ENCODE results near the gene LCK. TPM values are rescaled to one million over a fixed set of nuclear protein-coding genes. Genes with fewer than 3 reads are reported as not detected.

Gene LCK
- total and polyA plus RNA-seq, 9 of the 15 experiments (the other 6 are each of a cell fraction or from before 2014, with no cell fraction given): 0.04 to 0.47 (median 0.13) TPM; not detected in 6

DNA sequence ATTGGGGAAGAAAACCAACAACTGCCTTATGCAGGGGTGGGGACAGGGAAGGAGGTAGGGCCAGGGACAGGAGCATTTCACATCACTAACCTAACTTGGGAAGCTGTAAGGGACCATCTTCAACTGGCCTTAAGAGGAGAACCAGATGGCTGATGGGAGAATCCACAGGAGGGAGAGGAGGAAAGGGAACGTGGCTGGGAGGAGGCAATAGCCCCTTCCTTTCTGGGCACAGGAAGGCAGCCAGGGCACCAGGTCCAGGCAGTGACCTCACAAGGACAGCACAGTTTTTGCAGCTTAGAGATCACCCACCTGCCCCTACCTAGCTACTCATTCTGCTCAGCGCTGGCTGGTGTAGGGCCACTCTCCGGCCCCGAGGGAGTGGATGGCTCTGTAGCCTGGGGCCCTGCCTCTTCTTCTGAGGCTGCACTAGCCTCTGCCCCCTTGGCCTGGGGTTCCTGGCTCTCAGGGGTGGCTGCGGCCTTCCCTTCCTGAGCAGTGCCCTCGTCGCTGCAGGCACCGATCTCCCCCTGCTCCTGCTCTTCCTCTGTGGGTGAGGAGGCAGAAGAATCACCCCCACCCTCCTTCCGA lies 83.3 kb downstream of the LCK start (continued):
- TF ChIP-seq, protein P1, sequence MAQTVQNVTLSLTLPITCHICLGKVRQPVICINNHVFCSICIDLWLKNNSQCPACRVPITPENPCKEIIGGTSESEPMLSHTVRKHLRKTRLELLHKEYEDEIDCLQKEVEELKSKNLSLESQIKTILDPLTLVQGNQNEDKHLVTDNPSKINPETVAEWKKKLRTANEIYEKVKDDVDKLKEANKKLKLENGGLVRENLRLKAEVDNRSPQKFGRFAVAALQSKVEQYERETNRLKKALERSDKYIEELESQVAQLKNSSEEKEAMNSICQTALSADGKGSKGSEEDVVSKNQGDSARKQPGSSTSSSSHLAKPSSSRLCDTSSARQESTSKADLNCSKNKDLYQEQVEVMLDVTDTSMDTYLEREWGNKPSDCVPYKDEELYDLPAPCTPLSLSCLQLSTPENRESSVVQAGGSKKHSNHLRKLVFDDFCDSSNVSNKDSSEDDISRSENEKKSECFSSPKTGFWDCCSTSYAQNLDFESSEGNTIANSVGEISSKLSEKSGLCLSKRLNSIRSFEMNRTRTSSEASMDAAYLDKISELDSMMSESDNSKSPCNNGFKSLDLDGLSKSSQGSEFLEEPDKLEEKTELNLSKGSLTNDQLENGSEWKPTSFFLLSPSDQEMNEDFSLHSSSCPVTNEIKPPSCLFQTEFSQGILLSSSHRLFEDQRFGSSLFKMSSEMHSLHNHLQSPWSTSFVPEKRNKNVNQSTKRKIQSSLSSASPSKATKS (CRISPR knock-in tag; IDR thresholded peaks at IDR 0.05): no peak
- no peak for TF ChIP-seq NELFE (IDR thresholded peaks at IDR 0.05; ENCODE audit: insufficient read depth, insufficient read length)
- no peak for TF ChIP-seq SETDB1 (IDR thresholded peaks at IDR 0.05; ENCODE audit: low read length)
- TF ChIP-seq ZNF431 (CRISPR knock-in tag; IDR thresholded peaks at IDR 0.05): 0 out of 2 replicates have a peak, but pooled peaks have one; percentile 21
- no peak for TF ChIP-seq XRCC4 (IDR thresholded peaks at IDR 0.05; ENCODE audit: extremely low read depth, insufficient read depth, insufficient read length)
- peak; percentile 88 for TF ChIP-seq CTBP1 (IDR thresholded peaks at IDR 0.05; ENCODE audit: borderline replicate concordance)
- TF ChIP-seq ZNF175 (CRISPR knock-in tag; IDR thresholded peaks at IDR 0.05; ENCODE audit: low read depth): no peak
- TF ChIP-seq ZNF143 (CRISPR knock-in tag; IDR thresholded peaks at IDR 0.05): peak; percentile 66; the same call in 1 of the 2 replicates
- TF ChIP-seq KHSRP (IDR thresholded peaks at IDR 0.05): no peak
- TF ChIP-seq ELF2 (CRISPR knock-in tag; IDR thresholded peaks at IDR 0.05): no peak
- no peak for TF ChIP-seq RBM22 (IDR thresholded peaks at IDR 0.05; ENCODE audit: low read depth, low read length, poor library complexity, severe bottlenecking)
- no peak for TF ChIP-seq ZNF239 (CRISPR knock-in tag; IDR thresholded peaks at IDR 0.05)
- no peak for TF ChIP-seq ADNP (tag; IDR thresholded peaks at IDR 0.05)
- TF ChIP-seq, protein P2, sequence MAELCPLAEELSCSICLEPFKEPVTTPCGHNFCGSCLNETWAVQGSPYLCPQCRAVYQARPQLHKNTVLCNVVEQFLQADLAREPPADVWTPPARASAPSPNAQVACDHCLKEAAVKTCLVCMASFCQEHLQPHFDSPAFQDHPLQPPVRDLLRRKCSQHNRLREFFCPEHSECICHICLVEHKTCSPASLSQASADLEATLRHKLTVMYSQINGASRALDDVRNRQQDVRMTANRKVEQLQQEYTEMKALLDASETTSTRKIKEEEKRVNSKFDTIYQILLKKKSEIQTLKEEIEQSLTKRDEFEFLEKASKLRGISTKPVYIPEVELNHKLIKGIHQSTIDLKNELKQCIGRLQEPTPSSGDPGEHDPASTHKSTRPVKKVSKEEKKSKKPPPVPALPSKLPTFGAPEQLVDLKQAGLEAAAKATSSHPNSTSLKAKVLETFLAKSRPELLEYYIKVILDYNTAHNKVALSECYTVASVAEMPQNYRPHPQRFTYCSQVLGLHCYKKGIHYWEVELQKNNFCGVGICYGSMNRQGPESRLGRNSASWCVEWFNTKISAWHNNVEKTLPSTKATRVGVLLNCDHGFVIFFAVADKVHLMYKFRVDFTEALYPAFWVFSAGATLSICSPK (IDR thresholded peaks at IDR 0.05; ENCODE audit: borderline replicate concordance): no peak
- peak; percentile 50 for TF ChIP-seq POLR2B (IDR thresholded peaks at IDR 0.05; ENCODE audit: low read depth, partially characterized antibody)
- TF ChIP-seq TCF7 (IDR thresholded peaks at IDR 0.05; ENCODE audit: borderline replicate concordance): no peak
- TF ChIP-seq, protein P3, sequence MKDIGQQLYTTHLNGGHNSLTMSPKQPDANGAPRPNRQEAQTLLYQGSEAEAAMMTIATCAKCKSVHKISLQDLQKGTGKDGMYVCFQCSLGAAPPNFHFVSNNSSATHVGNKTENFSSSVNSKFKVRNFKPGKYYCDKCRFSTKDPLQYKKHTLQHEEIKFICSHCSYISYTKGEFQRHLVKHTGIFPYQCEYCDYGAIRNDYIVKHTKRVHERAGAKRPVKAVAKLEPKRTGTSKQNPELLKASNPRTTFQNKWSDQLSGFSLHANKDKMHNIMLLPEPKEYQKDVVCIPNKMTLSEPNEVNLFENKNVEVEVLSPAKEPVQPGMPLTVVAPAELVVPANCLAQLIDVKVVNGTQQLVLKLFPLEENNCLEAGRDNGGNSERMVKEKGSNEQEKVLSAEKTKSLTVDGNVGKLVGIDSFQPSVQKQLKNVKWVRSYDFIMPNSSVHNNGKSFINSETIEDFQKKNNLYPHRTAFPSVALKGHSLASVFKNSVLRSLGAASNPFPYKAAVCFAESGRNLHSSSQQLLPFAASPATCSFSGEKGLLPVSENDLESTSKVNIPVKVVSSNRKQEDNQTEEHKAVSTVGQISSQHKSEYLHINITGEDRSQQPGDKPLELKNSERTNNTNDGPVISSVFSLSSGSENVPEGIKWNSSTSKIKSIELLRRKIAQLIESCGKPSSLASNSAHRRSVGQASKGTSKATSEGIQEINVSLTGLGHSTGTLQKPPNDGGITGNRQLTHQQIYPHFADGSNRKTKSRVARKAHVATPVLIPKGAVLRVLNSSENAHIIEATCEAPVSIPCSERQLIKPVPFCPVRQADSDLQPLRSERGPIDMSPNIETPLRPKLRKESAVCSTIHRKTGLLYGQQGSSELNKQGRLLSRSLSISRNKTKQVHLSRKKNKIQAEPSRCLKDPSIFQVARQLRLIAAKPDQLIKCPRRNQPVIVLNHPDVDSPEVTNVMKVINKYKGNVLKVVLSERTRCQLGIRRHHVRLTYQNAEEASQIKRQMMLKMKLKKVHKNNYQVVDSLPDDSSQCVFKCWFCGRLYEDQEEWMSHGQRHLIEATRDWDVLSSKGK (CRISPR knock-in tag; IDR thresholded peaks at IDR 0.05): no peak
- TF ChIP-seq RAD51 (IDR thresholded peaks at IDR 0.05; ENCODE audit: borderline replicate concordance, low read depth): no peak

Measured in K562 (cell line).